Endothelial cell (in vitro differentiated cells): ENCODE measurements around the gene TGFBR3. TPM values are rescaled to one million over a fixed set of nuclear protein-coding genes. Genes with fewer than 3 reads are reported as not detected.

ENCODE experiments used
- DNase-seq: peaks from one replicate; pipeline ENCODE4 v3.0.0; 2021; ENCODE audit warnings: low spot score
- H3K27ac Mint-ChIP-seq: one replicate; pipeline ENCODE4 v1.8.0; 2021; ENCODE audit warnings: mixed read lengths, inconsistent platforms; ENCODE audit not compliant: unreplicated experiment
- H3K27me3 Mint-ChIP-seq: one replicate; pipeline ENCODE4 v1.8.0; 2021; ENCODE audit warnings: mild to moderate bottlenecking, moderate library complexity, mixed read lengths, inconsistent platforms; ENCODE audit not compliant: unreplicated experiment
- H3K36me3 Mint-ChIP-seq: one replicate; pipeline ENCODE4 v1.8.0; 2021; ENCODE audit warnings: mild to moderate bottlenecking, low read depth, mixed read lengths, inconsistent platforms; ENCODE audit not compliant: unreplicated experiment
- H3K4me1 Mint-ChIP-seq: one replicate; pipeline ENCODE4 v1.8.0; 2021; ENCODE audit warnings: mild to moderate bottlenecking, mixed read lengths, inconsistent platforms; ENCODE audit not compliant: unreplicated experiment
- H3K4me3 Mint-ChIP-seq: one replicate; pipeline ENCODE4 v1.8.0; 2021; ENCODE audit warnings: mild to moderate bottlenecking, mixed read lengths, inconsistent platforms; ENCODE audit not compliant: unreplicated experiment
- H3K9me3 Mint-ChIP-seq: one replicate; pipeline ENCODE4 v1.8.0; 2021; ENCODE audit warnings: mixed read lengths, inconsistent platforms; ENCODE audit not compliant: unreplicated experiment
- total RNA-seq: library from RNA; stranded (reverse); fragmentation: NEBNext Ultra II Directional; extraction: Animal tissue kit (Norgen Biotek cat#: 25700); gene quantifications from one replicate; pipeline ENCODE4 v1.2.1, GENCODE V29; 2021; ENCODE audit not compliant: unreplicated experiment
- TF ChIP-seq, protein P1 (sequence below): fragments of 200-600 bp; sonication (generic); IDR thresholded peaks from one replicate; pipeline ENCODE4 v1.5.0; 2021; ENCODE audit warnings: antibody characterized with exemption; ENCODE audit not compliant: unreplicated experiment

Gene TGFBR3
- total RNA-seq, 1 donor from 2014 or later: 39.2 TPM

DNA sequence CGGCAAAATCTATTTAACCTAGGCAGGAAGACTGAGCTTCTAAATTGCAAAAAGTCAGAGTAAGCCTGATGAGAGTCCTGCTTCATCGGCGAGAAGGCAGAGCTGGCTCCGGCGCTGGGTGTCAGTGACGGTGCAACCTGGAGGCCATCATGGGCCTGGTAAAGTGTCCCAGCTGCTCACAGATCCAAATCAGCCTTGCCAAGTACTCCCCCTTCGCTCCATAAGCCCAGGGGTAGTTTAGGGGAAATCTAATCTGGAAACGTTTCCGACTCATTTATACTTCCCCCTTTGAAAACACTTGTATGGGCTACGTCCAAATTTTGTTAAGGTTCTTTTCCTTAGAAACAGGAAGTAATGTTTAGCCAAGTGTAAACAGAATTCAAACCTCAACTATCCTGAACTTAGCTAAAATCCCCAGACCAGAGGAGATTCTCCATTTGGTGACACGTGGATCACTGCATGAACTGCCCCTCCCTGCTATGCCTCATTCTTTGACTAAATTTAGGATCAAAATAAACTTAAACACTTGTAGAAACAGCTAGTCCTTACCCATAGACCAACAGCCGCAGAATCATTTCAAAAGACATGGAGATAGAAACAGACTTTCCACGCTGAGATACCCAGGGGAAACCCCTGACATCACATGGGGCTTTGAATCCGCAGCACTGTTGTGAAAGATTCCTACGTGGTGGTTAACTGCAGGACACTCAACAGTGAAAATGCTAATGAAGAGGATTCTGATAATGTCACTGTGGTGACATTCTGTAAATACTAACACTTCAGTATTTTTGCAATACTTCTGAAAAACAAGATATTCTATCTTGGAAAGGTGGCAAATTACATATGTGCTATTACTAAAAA lies 172.7 kb downstream of the TGFBR3 start:
- no peak for DNase-seq
- H3K4me1 Mint-ChIP-seq: peaks cover 9% of the 10 kb centered on the region
- H3K27ac Mint-ChIP-seq: peak overlapping the region; percentile 57
- TF ChIP-seq, protein P1, sequence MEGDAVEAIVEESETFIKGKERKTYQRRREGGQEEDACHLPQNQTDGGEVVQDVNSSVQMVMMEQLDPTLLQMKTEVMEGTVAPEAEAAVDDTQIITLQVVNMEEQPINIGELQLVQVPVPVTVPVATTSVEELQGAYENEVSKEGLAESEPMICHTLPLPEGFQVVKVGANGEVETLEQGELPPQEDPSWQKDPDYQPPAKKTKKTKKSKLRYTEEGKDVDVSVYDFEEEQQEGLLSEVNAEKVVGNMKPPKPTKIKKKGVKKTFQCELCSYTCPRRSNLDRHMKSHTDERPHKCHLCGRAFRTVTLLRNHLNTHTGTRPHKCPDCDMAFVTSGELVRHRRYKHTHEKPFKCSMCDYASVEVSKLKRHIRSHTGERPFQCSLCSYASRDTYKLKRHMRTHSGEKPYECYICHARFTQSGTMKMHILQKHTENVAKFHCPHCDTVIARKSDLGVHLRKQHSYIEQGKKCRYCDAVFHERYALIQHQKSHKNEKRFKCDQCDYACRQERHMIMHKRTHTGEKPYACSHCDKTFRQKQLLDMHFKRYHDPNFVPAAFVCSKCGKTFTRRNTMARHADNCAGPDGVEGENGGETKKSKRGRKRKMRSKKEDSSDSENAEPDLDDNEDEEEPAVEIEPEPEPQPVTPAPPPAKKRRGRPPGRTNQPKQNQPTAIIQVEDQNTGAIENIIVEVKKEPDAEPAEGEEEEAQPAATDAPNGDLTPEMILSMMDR: no peak
- H3K9me3 Mint-ChIP-seq: no peaks in the 10 kb centered on the region
- no peak overlapping the region for H3K4me3 Mint-ChIP-seq
- peaks cover 31% of the 10 kb centered on the region for H3K36me3 Mint-ChIP-seq
- H3K27me3 Mint-ChIP-seq: no peaks in the 10 kb centered on the region

DNA sequence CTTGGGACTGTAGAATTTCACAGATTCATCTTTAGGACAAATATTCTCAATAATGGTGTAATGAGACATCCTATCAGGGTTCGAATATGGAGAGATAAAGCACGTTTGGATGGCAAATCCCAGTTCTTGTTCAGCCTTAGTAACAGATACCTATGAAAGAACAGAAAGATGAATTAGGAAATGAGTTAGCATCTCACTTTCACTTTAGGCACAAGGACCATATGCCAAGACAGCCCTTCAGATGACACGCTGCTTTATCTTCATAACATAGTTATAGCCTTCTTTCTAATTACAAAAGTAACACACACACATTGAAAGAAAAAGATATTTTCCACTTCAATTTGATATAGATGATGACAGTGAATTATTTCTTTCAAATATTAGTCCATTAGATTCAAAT lies 173.6 kb downstream of the TGFBR3 start:
- TF ChIP-seq, protein P1: no peak
- DNase-seq: no peak
- H3K36me3 Mint-ChIP-seq: peaks cover 35% of the 10 kb centered on the region
- H3K4me1 Mint-ChIP-seq: peaks cover 12% of the 10 kb centered on the region
- no peak overlapping the region for H3K27ac Mint-ChIP-seq
- no peaks in the 10 kb centered on the region for H3K9me3 Mint-ChIP-seq
- no peak overlapping the region for H3K4me3 Mint-ChIP-seq
- no peaks in the 10 kb centered on the region for H3K27me3 Mint-ChIP-seq

DNA sequence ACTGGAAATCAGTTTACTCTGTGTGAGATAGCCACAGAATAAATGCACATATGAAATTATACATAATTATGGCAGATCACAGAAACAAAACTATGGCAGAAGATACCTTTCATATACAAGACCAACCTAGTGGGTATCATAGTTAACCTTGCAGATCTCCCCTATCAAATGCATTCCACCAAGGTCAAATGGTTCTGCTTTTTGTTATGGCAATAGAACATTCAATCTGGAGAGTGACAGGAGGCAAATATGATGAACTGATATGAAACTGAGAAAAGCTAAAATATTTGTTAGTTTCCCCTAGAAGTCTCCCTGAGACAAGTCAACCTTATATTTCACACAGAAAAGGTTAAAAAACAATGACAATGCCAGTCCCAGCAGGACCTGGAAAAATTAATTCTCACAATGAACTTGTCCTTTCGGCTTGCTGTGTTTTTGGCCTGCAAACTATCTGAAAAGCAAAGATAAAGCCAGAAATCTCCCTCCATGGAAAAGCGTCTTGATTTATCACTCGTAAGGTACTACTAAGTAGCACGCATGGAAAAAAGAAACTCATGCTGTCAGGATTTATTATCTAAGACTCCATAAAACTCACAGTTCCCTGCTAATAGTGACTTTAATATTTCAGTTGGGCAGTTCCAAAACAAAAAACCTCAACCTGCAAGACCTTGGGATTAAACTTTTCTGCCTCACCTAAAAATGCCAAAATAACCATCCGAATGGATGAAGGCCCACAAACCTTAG lies 174.3 kb downstream of the TGFBR3 start:
- H3K4me3 Mint-ChIP-seq: peak overlapping the region; percentile 6
- H3K27ac Mint-ChIP-seq: no peak overlapping the region
- H3K9me3 Mint-ChIP-seq: no peaks in the 10 kb centered on the region
- no peak for DNase-seq
- H3K4me1 Mint-ChIP-seq: peaks cover 12% of the 10 kb centered on the region
- TF ChIP-seq, protein P1: no peak
- H3K27me3 Mint-ChIP-seq: no peaks in the 10 kb centered on the region
- H3K36me3 Mint-ChIP-seq: peaks cover 40% of the 10 kb centered on the region

DNA sequence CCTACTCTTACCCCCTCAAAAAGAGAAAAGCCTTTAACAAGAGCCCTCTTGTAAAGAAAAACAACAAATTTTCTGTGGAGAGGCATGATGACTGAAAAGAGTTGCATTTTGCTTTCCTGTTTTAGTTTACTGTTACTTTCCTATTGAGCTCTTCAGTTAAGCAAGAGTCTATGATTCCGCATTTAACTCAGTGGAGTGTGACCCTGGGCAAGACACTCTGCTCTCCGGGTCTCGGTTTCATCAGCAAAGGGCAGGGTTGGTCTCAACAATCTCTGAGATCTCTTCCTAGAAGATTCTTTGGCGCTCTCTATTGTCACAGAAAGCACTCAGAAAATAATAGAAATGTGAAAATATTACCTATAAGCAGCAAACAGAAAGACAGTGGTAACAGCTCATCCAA lies 175.7 kb downstream of the TGFBR3 start:
- H3K27ac Mint-ChIP-seq: no peak overlapping the region

More for the DNA sequence above, 175.7 kb downstream of the TGFBR3 start:
- Mint-ChIP-seq H3K36me3 (peaks cover 33% of the 10 kb centered on the region), H3K4me3 (no peak overlapping the region), H3K4me1 (peaks cover 12% of the 10 kb centered on the region), H3K9me3 (no peaks in the 10 kb centered on the region), H3K27me3 (no peaks in the 10 kb centered on the region)
- DNase-seq: no peak
- TF ChIP-seq, protein P1: no peak
